ENCODE measurements around the gene HMGN5. TPM values are rescaled to one million over a fixed set of nuclear protein-coding genes. Genes with fewer than 3 reads are reported as not detected.

HMGN5 gene
- total RNA-seq = 1.4 and 2.6 TPM in 2 replicates

GRCh38 chrX:81201671-81202455 lies at the start of gene HMGN5, which contains the start of gene SH3BGRL:
HMGN5 (minus strand) TSS chrX:81201913; CDS start chrX:81121549, 80,364 bp downstream.
SH3BGRL (plus strand) TSS chrX:81202102; CDS start chrX:81202201, 99 bp downstream.

Other genes starting within 250 kb of the HMGN5 start
- 120 and 140 TPM in 2 replicates for gene SH3BGRL, start 189 bp upstream of the HMGN5 start, total RNA-seq

Data from articular chondrocyte of knee joint (primary cell).